Parathyroid adenoma (tissue), 2 donors: ENCODE data around the gene RBPMS2.

Source experiments
- H2AFZ ChIP-seq: fragments of 300-600 bp; sonication (generic); one replicate; pipeline ENCODE4 v1.7.0; 2017; ENCODE audit warnings: antibody characterized with exemption, mild to moderate bottlenecking
- H3K27ac ChIP-seq: fragments of 300-600 bp; sonication (generic); one replicate; pipeline ENCODE4 v1.7.0; 2017
- H3K27me3 ChIP-seq: fragments of 300-600 bp; sonication (generic); one replicate; pipeline ENCODE4 v1.7.0; 2017; ENCODE audit warnings: low read length; ENCODE audit not compliant: control insufficient read depth, insufficient read depth
- H3K36me3 ChIP-seq: fragments of 300-600 bp; sonication (generic); one replicate; pipeline ENCODE4 v1.7.0; 2017; ENCODE audit warnings: low read length; ENCODE audit not compliant: control insufficient read depth, insufficient read depth
- H3K4me1 ChIP-seq: fragments of 300-600 bp; sonication (generic); one replicate; pipeline ENCODE4 v1.7.0; 2017; ENCODE audit warnings: control low read depth
- H3K4me2 ChIP-seq: fragments of 300-600 bp; sonication (generic); one replicate; pipeline ENCODE4 v1.7.0; 2017; ENCODE audit warnings: low read length
- H3K4me3 ChIP-seq: fragments of 300-600 bp; sonication (generic); one replicate; pipeline ENCODE4 v1.7.0; 2017; ENCODE audit warnings: low read depth, low read length
- H3K79me2 ChIP-seq: fragments of 300-600 bp; sonication (generic); one replicate; pipeline ENCODE4 v1.7.0; 2017; ENCODE audit warnings: control low read depth
- H3K9ac ChIP-seq: fragments of 300-600 bp; sonication (generic); one replicate; pipeline ENCODE4 v1.7.0; 2017; ENCODE audit warnings: mild to moderate bottlenecking
- H3K9me3 ChIP-seq: fragments of 300-600 bp; sonication (generic); one replicate; pipeline ENCODE4 v1.7.0; 2017; ENCODE audit warnings: low read length; ENCODE audit not compliant: control insufficient read depth
- TF ChIP-seq, protein P1 (sequence below): fragments of 300-600 bp; sonication (generic); IDR thresholded peaks from one replicate; pipeline ENCODE4 v1.7.0; 2017; ENCODE audit warnings: antibody characterized with exemption, mild to moderate bottlenecking
- donor health status: primary hyperparathyroidism.

The RBPMS2 gene

GRCh38 chr15:64766058-64766457 lies 9.3 kb downstream of the RBPMS2 start:
- Histone ChIP-seq H3K9me3 (no peaks in the 10 kb centered on the region), H3K4me1 (no peaks in the 10 kb centered on the region), H3K36me3 (no peaks in the 10 kb centered on the region), H3K4me2 (no peak overlapping the region), H3K4me3 (no peak overlapping the region), H2AFZ (no peak overlapping the region), H3K9ac (no peak overlapping the region), H3K79me2 (no peaks in the 10 kb centered on the region), H3K27me3 (no peaks in the 10 kb centered on the region), H3K27ac (no peak overlapping the region)
- TF ChIP-seq, protein P1, sequence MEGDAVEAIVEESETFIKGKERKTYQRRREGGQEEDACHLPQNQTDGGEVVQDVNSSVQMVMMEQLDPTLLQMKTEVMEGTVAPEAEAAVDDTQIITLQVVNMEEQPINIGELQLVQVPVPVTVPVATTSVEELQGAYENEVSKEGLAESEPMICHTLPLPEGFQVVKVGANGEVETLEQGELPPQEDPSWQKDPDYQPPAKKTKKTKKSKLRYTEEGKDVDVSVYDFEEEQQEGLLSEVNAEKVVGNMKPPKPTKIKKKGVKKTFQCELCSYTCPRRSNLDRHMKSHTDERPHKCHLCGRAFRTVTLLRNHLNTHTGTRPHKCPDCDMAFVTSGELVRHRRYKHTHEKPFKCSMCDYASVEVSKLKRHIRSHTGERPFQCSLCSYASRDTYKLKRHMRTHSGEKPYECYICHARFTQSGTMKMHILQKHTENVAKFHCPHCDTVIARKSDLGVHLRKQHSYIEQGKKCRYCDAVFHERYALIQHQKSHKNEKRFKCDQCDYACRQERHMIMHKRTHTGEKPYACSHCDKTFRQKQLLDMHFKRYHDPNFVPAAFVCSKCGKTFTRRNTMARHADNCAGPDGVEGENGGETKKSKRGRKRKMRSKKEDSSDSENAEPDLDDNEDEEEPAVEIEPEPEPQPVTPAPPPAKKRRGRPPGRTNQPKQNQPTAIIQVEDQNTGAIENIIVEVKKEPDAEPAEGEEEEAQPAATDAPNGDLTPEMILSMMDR, result no peak

- Histone ChIP-seq H3K27me3 (no peaks in the 10 kb centered on the region), H3K4me2 (no peak overlapping the region), H3K79me2 (no peaks in the 10 kb centered on the region), H3K9me3 (no peaks in the 10 kb centered on the region), H3K9ac (no peak overlapping the region), H3K36me3 (no peaks in the 10 kb centered on the region), H3K27ac (no peak overlapping the region), H3K4me1 (no peaks in the 10 kb centered on the region), H2AFZ (no peak overlapping the region), H3K4me3 (no peak overlapping the region)
- TF ChIP-seq, protein P1, result no peak
Observed at GRCh38 chr15:64763874-64764273, 11.5 kb downstream of the RBPMS2 start.

DNA sequence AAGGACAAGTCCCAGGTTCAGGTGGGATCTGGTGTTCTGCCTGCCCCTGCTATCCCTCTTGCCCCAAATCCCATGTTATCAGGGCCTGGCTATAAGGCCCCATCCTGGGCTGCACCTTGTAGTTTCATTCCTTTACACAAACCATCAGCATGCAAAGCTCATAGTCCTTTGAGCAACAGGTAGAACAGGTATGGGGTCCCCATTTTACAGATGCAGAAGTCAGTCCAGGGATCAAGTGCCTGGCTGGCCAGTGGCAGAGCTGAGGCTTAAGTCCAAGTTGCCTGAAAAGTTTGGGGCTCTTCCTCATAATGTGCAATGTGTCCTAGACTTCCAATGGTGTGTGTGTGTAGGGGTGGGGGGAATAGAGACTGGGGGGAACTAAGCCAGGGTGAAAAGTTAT lies 11.9 kb downstream of the RBPMS2 start:
- no peak overlapping the region for H3K4me2 ChIP-seq
- H3K4me3 ChIP-seq, result no peak overlapping the region
- H3K27me3 ChIP-seq, result no peaks in the 10 kb centered on the region
- H2AFZ ChIP-seq, result no peak overlapping the region
- H3K36me3 ChIP-seq, result no peaks in the 10 kb centered on the region
- H3K27ac ChIP-seq, result no peak overlapping the region
- H3K79me2 ChIP-seq, result no peaks in the 10 kb centered on the region
- H3K9ac ChIP-seq, result no peak overlapping the region
- no peaks in the 10 kb centered on the region for H3K9me3 ChIP-seq
- no peaks in the 10 kb centered on the region for H3K4me1 ChIP-seq
- TF ChIP-seq, protein P1, result no peak

- no peak overlapping the region for H2AFZ ChIP-seq
- H3K4me1 ChIP-seq, result no peaks in the 10 kb centered on the region
- H3K27ac ChIP-seq, result no peak overlapping the region
- H3K79me2 ChIP-seq, result no peaks in the 10 kb centered on the region
- no peak overlapping the region for H3K4me2 ChIP-seq
- no peak overlapping the region for H3K4me3 ChIP-seq
- TF ChIP-seq, protein P1, result no peak
- H3K36me3 ChIP-seq, result no peaks in the 10 kb centered on the region
- H3K9me3 ChIP-seq, result no peaks in the 10 kb centered on the region
- H3K27me3 ChIP-seq, result no peaks in the 10 kb centered on the region
- H3K9ac ChIP-seq, result no peak overlapping the region
Observed at GRCh38 chr15:64763021-64763420, 12.4 kb downstream of the RBPMS2 start.

DNA sequence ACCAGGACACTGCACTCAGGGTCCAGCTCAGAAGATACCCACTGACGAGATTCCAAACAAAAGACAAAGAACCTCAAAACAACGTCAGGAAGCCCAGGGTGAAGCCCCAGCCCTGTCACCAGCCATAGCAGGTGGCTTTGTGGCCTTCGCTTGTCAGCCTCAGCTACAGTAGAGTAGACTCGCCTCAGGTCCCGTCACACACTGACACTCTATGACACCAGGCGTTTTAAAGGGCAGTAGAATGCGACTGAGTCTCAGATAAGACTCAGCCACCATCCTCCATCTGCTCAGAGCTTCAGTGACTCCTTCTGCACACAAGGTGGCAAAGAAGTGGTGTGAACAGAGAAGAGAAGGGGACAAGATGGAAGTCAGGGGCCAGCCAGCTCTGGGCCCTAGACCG lies 12.8 kb downstream of the RBPMS2 start:
- Histone ChIP-seq H3K9me3 (no peaks in the 10 kb centered on the region), H3K27ac (no peak overlapping the region), H2AFZ (no peak overlapping the region), H3K4me3 (no peak overlapping the region), H3K27me3 (no peaks in the 10 kb centered on the region), H3K9ac (no peak overlapping the region), H3K4me1 (no peaks in the 10 kb centered on the region), H3K79me2 (no peaks in the 10 kb centered on the region), H3K36me3 (no peaks in the 10 kb centered on the region), H3K4me2 (no peak overlapping the region)
- TF ChIP-seq, protein P1, result no peak
